ENCODE results near the gene TMEM132E.

Gene TMEM132E

GRCh38 chr17:34569591-34569990 is 9.8 kb upstream of the TMEM132E start:
- POLR2A ChIA-PET, result no interaction called here
- no peak for DNase-seq (ENCODE audit: extremely low spot score)
- no peak for TF ChIP-seq TARDBP (IDR thresholded peaks at IDR 0.05)
- TF ChIP-seq BHLHE40 (IDR thresholded peaks at IDR 0.05; ENCODE audit: borderline replicate concordance), result no peak
- TF ChIP-seq HDGF (IDR thresholded peaks at IDR 0.05; ENCODE audit: borderline replicate concordance), result no peak
- TF ChIP-seq PKNOX1 (IDR thresholded peaks at IDR 0.05), result no peak
- TF ChIP-seq FOXA1 (IDR thresholded peaks at IDR 0.05), result no peak
- TF ChIP-seq SP1 (IDR thresholded peaks at IDR 0.05), result no peak
- no peak for TF ChIP-seq L3MBTL2 (conservative IDR thresholded peaks at IDR 0.05)
- TF ChIP-seq NFRKB (IDR thresholded peaks at IDR 0.05), result no peak
- TF ChIP-seq CTBP1 (IDR thresholded peaks at IDR 0.05; ENCODE audit: borderline replicate concordance), result no peak
- TF ChIP-seq FOXM1 (IDR thresholded peaks at IDR 0.05; ENCODE audit: borderline replicate concordance), result no peak
- TF ChIP-seq FOXK2 (IDR thresholded peaks at IDR 0.05), result no peak
- no peak for TF ChIP-seq LEF1 (IDR thresholded peaks at IDR 0.05; ENCODE audit: borderline replicate concordance)
- CTCF ChIA-PET, result no interaction called here

DNA sequence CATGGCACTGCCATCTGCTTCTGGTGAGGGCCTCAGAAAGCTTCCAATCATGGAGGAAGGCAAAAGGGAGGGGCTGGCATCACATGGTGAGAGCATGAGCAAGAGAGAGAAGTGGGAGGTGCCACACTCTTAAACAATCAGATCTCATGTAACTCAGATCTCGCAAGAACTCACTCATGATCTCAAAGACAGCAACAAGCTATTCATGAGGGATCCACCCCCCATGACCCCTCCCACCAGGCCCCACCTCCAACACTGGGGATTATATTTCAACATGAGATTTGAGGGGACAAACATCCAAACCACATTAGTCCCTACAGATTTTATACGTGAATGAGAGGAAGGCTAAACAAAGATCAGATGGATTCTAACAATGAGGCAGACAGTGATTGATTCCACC is 8.9 kb upstream of the TMEM132E start:
- CTCF ChIA-PET, result no interaction called here
- TF ChIP-seq SUZ12 (IDR thresholded peaks at IDR 0.05) (no peak), ELF4 (IDR thresholded peaks at IDR 0.05) (no peak), L3MBTL2 (conservative IDR thresholded peaks at IDR 0.05) (no peak), CTBP1 (IDR thresholded peaks at IDR 0.05; ENCODE audit: borderline replicate concordance) (no peak)
- POLR2A ChIA-PET, result no interaction called here
- DNase-seq (ENCODE audit: extremely low spot score), result no peak

DNA sequence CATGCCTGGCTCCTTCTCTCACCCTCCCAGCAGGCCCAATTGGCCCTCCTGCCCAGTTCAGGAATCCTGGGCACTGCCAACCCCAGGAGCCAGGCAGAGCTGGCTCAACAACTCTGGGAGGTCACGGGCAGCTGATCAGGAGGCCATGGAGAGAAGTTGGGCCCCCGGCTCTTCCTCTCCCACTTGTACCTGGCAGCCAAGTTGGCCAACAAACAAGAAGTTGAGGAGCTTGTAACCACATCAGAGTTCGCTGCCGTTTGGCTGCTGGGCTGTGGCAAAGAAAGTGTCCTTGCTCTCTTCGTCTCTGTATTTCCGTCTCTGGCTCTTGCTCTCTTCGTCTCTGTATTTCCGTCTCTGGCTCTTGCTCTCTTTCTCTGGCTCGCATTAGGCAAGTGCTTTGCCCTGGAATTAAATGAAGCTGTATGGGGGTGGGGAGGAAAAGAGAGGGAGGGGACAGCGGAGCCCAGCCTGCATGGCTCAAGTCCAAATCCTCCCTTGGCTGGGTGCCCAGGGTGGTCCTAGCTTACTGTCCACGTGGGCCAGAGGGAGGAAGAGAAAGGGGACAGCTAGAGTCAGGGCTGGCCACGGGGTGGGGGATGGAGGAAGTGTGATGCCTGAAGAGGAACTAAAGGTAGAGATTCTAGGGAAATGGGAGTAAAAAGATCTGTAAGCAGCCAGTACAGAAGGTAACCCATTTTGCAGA is 7.8 kb upstream of the TMEM132E start:
- POLR2A ChIA-PET, result no interaction called here
- CTCF ChIA-PET, result no interaction called here
- no peak for DNase-seq (ENCODE audit: extremely low spot score)
- TF ChIP-seq SUZ12 (IDR thresholded peaks at IDR 0.05), result no peak
- no peak for TF ChIP-seq ARNT (IDR thresholded peaks at IDR 0.05)
- TF ChIP-seq PKNOX1 (IDR thresholded peaks at IDR 0.05), result no peak
- TF ChIP-seq FOXA1 (IDR thresholded peaks at IDR 0.05), result no peak
- TF ChIP-seq NFRKB (IDR thresholded peaks at IDR 0.05), result no peak
- TF ChIP-seq SP1 (IDR thresholded peaks at IDR 0.05), result no peak
- TF ChIP-seq HDGF (IDR thresholded peaks at IDR 0.05; ENCODE audit: borderline replicate concordance), result no peak
- TF ChIP-seq FOXK2 (IDR thresholded peaks at IDR 0.05), result no peak

- CTCF ChIA-PET, result interaction anchor here (1.0 to 1.4 kb wide), 2 partner anchors 13 to 29 kb away, joined by 3 read pairs; no protein-coding TSS in a partner anchor
- POLR2A ChIA-PET, result no interaction called here
- no peak for TF ChIP-seq ARNT (IDR thresholded peaks at IDR 0.05)
- TF ChIP-seq NFRKB (IDR thresholded peaks at IDR 0.05), result no peak
- no peak for TF ChIP-seq FOXK2 (IDR thresholded peaks at IDR 0.05)
- TF ChIP-seq FOXA1 (IDR thresholded peaks at IDR 0.05), result no peak
- no peak for TF ChIP-seq CTBP1 (IDR thresholded peaks at IDR 0.05; ENCODE audit: borderline replicate concordance)
- no peak for TF ChIP-seq BHLHE40 (IDR thresholded peaks at IDR 0.05; ENCODE audit: borderline replicate concordance)
- TF ChIP-seq ELF4 (IDR thresholded peaks at IDR 0.05), result no peak
- TF ChIP-seq LEF1 (IDR thresholded peaks at IDR 0.05; ENCODE audit: borderline replicate concordance), result no peak
- no peak for TF ChIP-seq PKNOX1 (IDR thresholded peaks at IDR 0.05)
- DNase-seq (ENCODE audit: extremely low spot score), result no peak
Measured at GRCh38 chr17:34572483-34572882, 6.9 kb upstream of the TMEM132E start.

- TF ChIP-seq LEF1 (IDR thresholded peaks at IDR 0.05; ENCODE audit: borderline replicate concordance) (no peak), FOXM1 (IDR thresholded peaks at IDR 0.05; ENCODE audit: borderline replicate concordance) (no peak), ARNT (IDR thresholded peaks at IDR 0.05) (no peak), PKNOX1 (IDR thresholded peaks at IDR 0.05) (no peak), BHLHE40 (IDR thresholded peaks at IDR 0.05; ENCODE audit: borderline replicate concordance) (no peak), ZNF384 (IDR thresholded peaks at IDR 0.05) (no peak), FOXA1 (IDR thresholded peaks at IDR 0.05) (no peak), CTBP1 (IDR thresholded peaks at IDR 0.05; ENCODE audit: borderline replicate concordance) (no peak)
- ChIA-PET CTCF (no interaction called here), POLR2A (no interaction called here)
- DNase-seq (ENCODE audit: extremely low spot score), result no peak
Measured at GRCh38 chr17:34575182-34575581, 4.2 kb upstream of the TMEM132E start.

DNA sequence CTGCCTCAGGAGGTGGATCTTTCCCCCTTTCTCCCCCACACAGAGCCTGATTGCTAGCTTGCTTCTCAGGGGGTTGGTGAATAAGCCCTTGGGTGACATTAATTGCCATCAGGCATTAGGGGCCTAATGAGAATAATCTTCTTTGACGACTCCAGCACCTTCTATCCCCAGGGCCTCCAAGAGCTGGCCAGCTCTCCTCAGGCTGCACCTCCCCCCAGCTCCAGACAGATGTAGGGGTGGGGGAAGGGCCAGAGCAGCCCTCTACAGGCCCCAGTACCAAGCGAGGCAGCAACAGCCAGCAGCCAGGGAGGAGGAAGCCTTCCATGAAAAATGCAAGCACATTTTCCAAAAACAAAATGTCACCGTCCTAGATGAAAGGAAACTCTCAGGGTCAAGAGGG is 1.4 kb upstream of the TMEM132E start:
- TF ChIP-seq HDGF (IDR thresholded peaks at IDR 0.05; ENCODE audit: borderline replicate concordance) (no peak), TARDBP (IDR thresholded peaks at IDR 0.05) (no peak), SP1 (IDR thresholded peaks at IDR 0.05) (no peak), FOXA1 (IDR thresholded peaks at IDR 0.05) (no peak), L3MBTL2 (conservative IDR thresholded peaks at IDR 0.05) (no peak), FOXK2 (IDR thresholded peaks at IDR 0.05) (no peak)
- ChIA-PET CTCF (interaction anchor here (1.0 kb wide), 1 partner anchor 11 kb away, joined by 3 read pairs; no protein-coding TSS in a partner anchor), POLR2A (interaction anchor here (0.7 kb wide), 1 partner anchor 10 kb away, joined by 3 read pairs; no protein-coding TSS in a partner anchor)
- DNase-seq (ENCODE audit: extremely low spot score), result no peak
